Fibroblast of villous mesenchyme (primary cell): ENCODE data around the gene COL15A1. TPM values are rescaled to one million over a fixed set of nuclear protein-coding genes. Genes with fewer than 3 reads are reported as not detected.

Experiments used
- DNase-seq: peaks from one replicate; pipeline ENCODE4 v3.0.0-alpha.2; 2010; ENCODE audit warnings: low read depth
- H3K4me3 ChIP-seq: 2 replicates; pipeline ENCODE4 v1.5.1; 2011; ENCODE audit warnings: low read depth, mild to moderate bottlenecking, low read length
- CTCF ChIP-seq: IDR thresholded peaks from 2 replicates; pipeline ENCODE4 v1.5.1; 2012; ENCODE audit warnings: low read depth, mild to moderate bottlenecking, low read length; ENCODE audit not compliant: insufficient read depth
- total RNA-seq: library from RNA; depleted of rRNA; stranded (reverse); fragments of >200 nt; gene quantifications from 2 replicates; pipeline ENCODE4 v1.2.3, GENCODE V29; 2012

COL15A1 gene
- total RNA-seq, 1 donor, result 1.7 TPM

- H3K4me3 ChIP-seq, result no peak overlapping the region
- no peak for TF ChIP-seq CTCF
Measured at GRCh38 chr9:99046068-99046467, 102.4 kb downstream of the COL15A1 start.

GRCh38 chr9:99046542-99047071 is 102.9 kb downstream of the COL15A1 start:
- no peak for DNase-seq
- no peak overlapping the region for H3K4me3 ChIP-seq
- no peak for TF ChIP-seq CTCF

More at GRCh38 chr9:99046068-99046467, 102.4 kb downstream of the COL15A1 start:
- DNase-seq, result no peak

GRCh38 chr9:99049228-99049627 is 105.5 kb downstream of the COL15A1 start:
- no peak for TF ChIP-seq CTCF
- no peak for DNase-seq
- no peak overlapping the region for H3K4me3 ChIP-seq

- no peak for DNase-seq
- no peak overlapping the region for H3K4me3 ChIP-seq
- TF ChIP-seq CTCF, result no peak
Measured at GRCh38 chr9:99049641-99050040, 105.9 kb downstream of the COL15A1 start.

GRCh38 chr9:99050292-99050911 is 106.7 kb downstream of the COL15A1 start:
- no peak overlapping the region for H3K4me3 ChIP-seq
- peak; percentile 54 for DNase-seq
- TF ChIP-seq CTCF, result no peak

- DNase-seq, result no peak
- H3K4me3 ChIP-seq, result no peak overlapping the region
Measured at GRCh38 chr9:99050924-99051323, 107.2 kb downstream of the COL15A1 start.

More at GRCh38 chr9:99050924-99051323, 107.2 kb downstream of the COL15A1 start:
- no peak for TF ChIP-seq CTCF
